ENCODE data around the gene PRORP.
"Not testable (repeated sequence)": the region's sequence is repeated elsewhere in the genome, so short reads cannot be mapped to it uniquely, and the experiment has no call there.

Gene PRORP

DNA sequence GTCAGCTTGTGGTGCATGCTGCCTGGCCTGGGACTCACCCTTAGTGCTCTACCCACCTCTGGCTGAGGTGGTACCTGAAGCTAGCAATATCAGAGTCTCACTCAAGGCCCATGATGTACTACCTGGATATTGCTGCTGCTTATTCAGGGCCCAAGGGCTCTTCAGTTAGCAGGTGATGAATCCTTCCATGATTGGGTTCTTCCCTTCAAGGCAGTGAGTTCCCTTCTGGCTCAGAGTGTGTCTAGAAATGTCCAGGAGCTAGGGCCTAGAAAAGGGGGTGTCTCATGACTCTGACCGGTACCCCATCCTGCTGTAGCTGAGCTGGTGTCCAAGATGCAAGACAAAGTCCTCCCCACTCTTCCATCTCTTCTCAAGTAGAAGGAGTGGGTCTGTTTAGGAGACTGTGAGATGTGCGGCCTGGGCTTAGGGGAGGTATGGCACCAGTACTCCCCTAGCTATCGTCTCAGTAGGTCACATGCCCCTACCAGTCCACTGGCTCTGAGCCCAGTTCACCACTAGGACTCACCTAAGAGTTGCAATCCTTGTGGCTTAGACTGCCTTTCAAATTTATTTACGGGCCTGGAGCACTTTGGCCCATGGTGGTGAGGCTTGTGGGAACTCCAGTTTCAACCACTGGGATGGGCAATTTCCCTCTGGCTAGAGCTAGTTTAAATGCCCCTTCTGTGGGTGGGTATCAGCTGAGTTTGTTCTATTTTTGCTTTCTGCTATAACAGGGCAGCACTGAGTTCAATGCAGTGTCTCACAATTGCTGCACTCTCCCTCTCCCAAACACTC, 12.2 kb downstream of the PRORP start:
- DNase-seq (ENCODE audit: insufficient read length, low spot score) (no peak), FAIRE-seq (no peak)
- no peak for TF ChIP-seq POLR2AphosphoS5 (IDR thresholded peaks at IDR 0.05; ENCODE audit: low read depth, low read length)
- no peak for TF ChIP-seq POU2F2 (IDR thresholded peaks at IDR 0.05; ENCODE audit: low read depth, low read length)
- no peak for TF ChIP-seq POLR2A (IDR thresholded peaks at IDR 0.05; ENCODE audit: low read depth, low read length)
- no peak for TF ChIP-seq TAF1 (IDR thresholded peaks at IDR 0.05; ENCODE audit: low read depth, low read length)
- TF ChIP-seq PAX5 (IDR thresholded peaks at IDR 0.05; ENCODE audit: insufficient read depth, low read length, severe bottlenecking): no peak
- TF ChIP-seq SPI1 (IDR thresholded peaks at IDR 0.05; ENCODE audit: low read depth, low read length): no peak

GRCh38 chr14:35138585-35138984, 16.2 kb downstream of the PRORP start:
- FAIRE-seq (no peak), DNase-seq (ENCODE audit: insufficient read length, low spot score) (no peak)
- TF ChIP-seq POU2F2 (IDR thresholded peaks at IDR 0.05; ENCODE audit: low read depth, low read length) (no peak), PAX5 (IDR thresholded peaks at IDR 0.05; ENCODE audit: insufficient read depth, low read length, severe bottlenecking) (no peak), POLR2A (IDR thresholded peaks at IDR 0.05; ENCODE audit: low read depth, low read length) (no peak), POLR2AphosphoS5 (IDR thresholded peaks at IDR 0.05; ENCODE audit: low read depth, low read length) (no peak), TAF1 (IDR thresholded peaks at IDR 0.05; ENCODE audit: low read depth, low read length) (no peak), SPI1 (IDR thresholded peaks at IDR 0.05; ENCODE audit: low read depth, low read length) (no peak)

DNA sequence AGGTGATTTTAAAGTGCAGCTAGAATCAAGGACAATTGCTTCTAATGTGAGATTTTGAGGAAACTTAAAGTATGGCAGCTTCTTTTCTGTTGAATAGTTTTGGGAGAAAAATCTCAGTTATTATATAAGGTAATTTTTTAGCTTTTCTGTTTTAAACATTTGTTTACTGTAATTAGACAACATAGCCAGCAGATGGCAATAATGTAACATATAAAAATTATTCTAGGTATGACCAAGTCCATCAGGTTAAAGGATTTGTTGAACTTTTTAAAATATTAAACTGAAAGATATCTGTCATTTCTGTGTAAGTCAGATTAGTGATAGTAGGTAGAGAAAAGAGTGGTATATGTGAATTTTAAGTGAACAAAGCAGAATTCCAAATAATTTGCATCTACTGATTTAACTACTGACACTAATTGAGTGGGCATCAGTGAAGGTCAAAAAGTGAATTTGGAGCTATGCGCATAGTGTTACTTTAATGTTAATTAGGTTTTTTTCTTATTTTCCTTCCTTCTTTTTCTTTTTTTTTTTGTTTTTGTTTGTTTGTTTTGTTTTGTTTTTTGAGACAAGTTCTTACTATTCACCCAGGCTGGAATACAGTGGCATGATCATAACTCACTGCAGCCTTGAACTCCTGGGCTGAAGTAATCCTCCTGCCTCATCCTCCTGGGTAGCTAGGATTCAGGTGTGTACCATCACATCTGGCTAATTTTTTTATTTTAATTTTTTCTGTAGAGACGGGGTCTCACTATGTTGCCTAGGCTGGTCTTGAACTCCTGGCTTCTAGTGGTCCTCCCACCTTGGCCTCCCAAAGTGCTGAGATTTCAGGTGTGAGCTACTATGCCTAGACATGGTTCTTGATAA, 18.6 kb downstream of the PRORP start:
- no peak for FAIRE-seq
- no peak for DNase-seq (ENCODE audit: insufficient read length, low spot score)
- TF ChIP-seq SPI1 (IDR thresholded peaks at IDR 0.05; ENCODE audit: low read depth, low read length) (no peak), PAX5 (IDR thresholded peaks at IDR 0.05; ENCODE audit: insufficient read depth, low read length, severe bottlenecking) (no peak), POLR2A (IDR thresholded peaks at IDR 0.05; ENCODE audit: low read depth, low read length) (no peak), POU2F2 (IDR thresholded peaks at IDR 0.05; ENCODE audit: low read depth, low read length) (no peak), TAF1 (IDR thresholded peaks at IDR 0.05; ENCODE audit: low read depth, low read length) (no peak), POLR2AphosphoS5 (IDR thresholded peaks at IDR 0.05; ENCODE audit: low read depth, low read length) (no peak)

GRCh38 chr14:35144029-35144428, 21.7 kb downstream of the PRORP start:
- FAIRE-seq (no peak), DNase-seq (ENCODE audit: insufficient read length, low spot score) (no peak)
- no peak for TF ChIP-seq POLR2AphosphoS5 (IDR thresholded peaks at IDR 0.05; ENCODE audit: low read depth, low read length)
- no peak for TF ChIP-seq TAF1 (IDR thresholded peaks at IDR 0.05; ENCODE audit: low read depth, low read length)
- no peak for TF ChIP-seq SPI1 (IDR thresholded peaks at IDR 0.05; ENCODE audit: low read depth, low read length)
- no peak for TF ChIP-seq POU2F2 (IDR thresholded peaks at IDR 0.05; ENCODE audit: low read depth, low read length)
- no peak for TF ChIP-seq PAX5 (IDR thresholded peaks at IDR 0.05; ENCODE audit: insufficient read depth, low read length, severe bottlenecking)
- TF ChIP-seq POLR2A (IDR thresholded peaks at IDR 0.05; ENCODE audit: low read depth, low read length): no peak

GRCh38 chr14:35146711-35147149, 24.4 kb downstream of the PRORP start:
- FAIRE-seq (no peak), DNase-seq (ENCODE audit: insufficient read length, low spot score) (no peak)
- no peak for TF ChIP-seq PAX5 (IDR thresholded peaks at IDR 0.05; ENCODE audit: insufficient read depth, low read length, severe bottlenecking)
- no peak for TF ChIP-seq POLR2AphosphoS5 (IDR thresholded peaks at IDR 0.05; ENCODE audit: low read depth, low read length)
- TF ChIP-seq SPI1 (IDR thresholded peaks at IDR 0.05; ENCODE audit: low read depth, low read length): no peak
- TF ChIP-seq POU2F2 (IDR thresholded peaks at IDR 0.05; ENCODE audit: low read depth, low read length): no peak
- no peak for TF ChIP-seq POLR2A (IDR thresholded peaks at IDR 0.05; ENCODE audit: low read depth, low read length)

DNA sequence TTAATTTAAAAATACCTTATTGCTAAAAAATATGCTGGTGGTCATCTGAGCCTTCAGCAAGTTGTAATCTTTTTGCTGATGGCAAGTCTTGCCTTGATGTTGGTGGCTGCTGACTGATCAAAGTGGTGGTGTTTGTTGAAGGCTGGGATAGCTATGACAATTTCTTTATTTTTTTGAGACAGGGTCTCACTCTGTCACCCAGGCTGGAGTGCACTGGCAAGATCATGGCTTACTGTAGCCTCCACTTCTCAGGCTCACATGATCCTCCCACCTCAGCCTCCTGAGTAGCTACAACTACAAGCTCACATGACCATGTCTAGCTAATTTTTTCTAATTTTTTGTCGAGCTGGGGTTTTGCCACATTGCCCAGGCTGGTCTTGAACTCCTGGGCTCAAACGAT, 24.8 kb downstream of the PRORP start:
- FAIRE-seq (no peak), DNase-seq (ENCODE audit: insufficient read length, low spot score) (no peak)
- TF ChIP-seq POLR2AphosphoS5 (IDR thresholded peaks at IDR 0.05; ENCODE audit: low read depth, low read length) (no peak), POLR2A (IDR thresholded peaks at IDR 0.05; ENCODE audit: low read depth, low read length) (no peak), SPI1 (IDR thresholded peaks at IDR 0.05; ENCODE audit: low read depth, low read length) (no peak), POU2F2 (IDR thresholded peaks at IDR 0.05; ENCODE audit: low read depth, low read length) (no peak), PAX5 (IDR thresholded peaks at IDR 0.05; ENCODE audit: insufficient read depth, low read length, severe bottlenecking) (no peak), TAF1 (IDR thresholded peaks at IDR 0.05; ENCODE audit: low read depth, low read length) (no peak)

GRCh38 chr14:35147711-35148110, 25.4 kb downstream of the PRORP start:
- TF ChIP-seq PAX5 (IDR thresholded peaks at IDR 0.05; ENCODE audit: insufficient read depth, low read length, severe bottlenecking): no peak
- TF ChIP-seq SPI1 (IDR thresholded peaks at IDR 0.05; ENCODE audit: low read depth, low read length): no peak
- no peak for TF ChIP-seq POLR2A (IDR thresholded peaks at IDR 0.05; ENCODE audit: low read depth, low read length)
- TF ChIP-seq POU2F2 (IDR thresholded peaks at IDR 0.05; ENCODE audit: low read depth, low read length): no peak
- TF ChIP-seq POLR2AphosphoS5 (IDR thresholded peaks at IDR 0.05; ENCODE audit: low read depth, low read length): no peak
- TF ChIP-seq TAF1 (IDR thresholded peaks at IDR 0.05; ENCODE audit: low read depth, low read length): no peak
- no peak for FAIRE-seq
- DNase-seq (ENCODE audit: insufficient read length, low spot score): no peak

- no peak for TF ChIP-seq PAX5 (IDR thresholded peaks at IDR 0.05; ENCODE audit: insufficient read depth, low read length, severe bottlenecking)
- TF ChIP-seq POU2F2 (IDR thresholded peaks at IDR 0.05; ENCODE audit: low read depth, low read length): no peak
- TF ChIP-seq POLR2A (IDR thresholded peaks at IDR 0.05; ENCODE audit: low read depth, low read length): no peak
- no peak for TF ChIP-seq TAF1 (IDR thresholded peaks at IDR 0.05; ENCODE audit: low read depth, low read length)
- no peak for TF ChIP-seq POLR2AphosphoS5 (IDR thresholded peaks at IDR 0.05; ENCODE audit: low read depth, low read length)
- TF ChIP-seq SPI1 (IDR thresholded peaks at IDR 0.05; ENCODE audit: low read depth, low read length): no peak
- DNase-seq (ENCODE audit: insufficient read length, low spot score) (no peak), FAIRE-seq (no peak)
Measured at GRCh38 chr14:35149239-35149638, 26.9 kb downstream of the PRORP start.

DNA sequence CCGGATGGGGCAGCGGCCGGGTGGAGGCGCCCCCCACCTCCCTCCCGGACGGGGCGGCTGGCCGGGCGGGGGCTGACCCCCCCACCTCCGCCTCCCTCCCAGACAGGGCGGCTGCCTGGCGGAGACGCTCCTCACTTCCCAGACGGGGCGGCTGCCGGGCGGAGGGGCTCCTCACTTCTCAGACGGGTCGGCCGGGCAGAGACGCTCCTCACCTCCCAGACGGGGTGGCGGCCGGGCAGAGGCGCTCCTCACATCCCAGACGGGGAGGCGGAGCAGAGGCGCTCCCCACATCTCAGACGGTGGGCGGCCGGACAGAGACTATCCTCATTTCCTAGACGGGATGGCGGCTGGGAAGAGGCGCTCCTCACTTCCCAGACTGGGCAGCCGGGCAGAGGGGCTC, 30.2 kb downstream of the PRORP start:
- DNase-seq (ENCODE audit: insufficient read length, low spot score); FAIRE-seq: not testable (repeated sequence)

All from GM12891 (cell line).